Measurements from ENCODE around the gene ENTPD1.

The ENTPD1 gene

GRCh38 chr10:95833042-95833610, 77.2 kb downstream of the ENTPD1 start:
- no peak for DNase-seq

- DNase-seq: no peak
Observed at GRCh38 chr10:95834406-95834805, 78.4 kb downstream of the ENTPD1 start.

- DNase-seq: no peak
Observed at GRCh38 chr10:95835149-95835860, 79.3 kb downstream of the ENTPD1 start.

- no peak for DNase-seq
Observed at GRCh38 chr10:95835911-95836310, 79.9 kb downstream of the ENTPD1 start.

- no peak for DNase-seq
Observed at GRCh38 chr10:95836610-95837355, 80.8 kb downstream of the ENTPD1 start.

- no peak for DNase-seq
Observed at GRCh38 chr10:95837356-95837776, 81.4 kb downstream of the ENTPD1 start.

GRCh38 chr10:95837783-95838182, 81.8 kb downstream of the ENTPD1 start:
- DNase-seq: no peak

GRCh38 chr10:95840121-95840520, 84.2 kb downstream of the ENTPD1 start:
- no peak for DNase-seq

- no peak for DNase-seq
Observed at GRCh38 chr10:95840681-95841080, 84.7 kb downstream of the ENTPD1 start.

- no peak for DNase-seq
Observed at GRCh38 chr10:95841661-95842498, 85.9 kb downstream of the ENTPD1 start.

- DNase-seq: no peak
Observed at GRCh38 chr10:95845411-95845810, 89.4 kb downstream of the ENTPD1 start.

GRCh38 chr10:95847007-95847406, 91.0 kb downstream of the ENTPD1 start:
- DNase-seq: no peak

- DNase-seq: no peak
Observed at GRCh38 chr10:95848841-95849240, 92.9 kb downstream of the ENTPD1 start.

GRCh38 chr10:95850791-95851190, 94.8 kb downstream of the ENTPD1 start:
- DNase-seq: no peak

- DNase-seq: no peak
Observed at GRCh38 chr10:95860166-95860940, 104.4 kb downstream of the ENTPD1 start.

- DNase-seq: no peak
Observed at GRCh38 chr10:95861386-95861785, 105.4 kb downstream of the ENTPD1 start.

- DNase-seq: peak; percentile 30
Observed at GRCh38 chr10:95864906-95865813, 109.2 kb downstream of the ENTPD1 start.

- DNase-seq: no peak
Observed at GRCh38 chr10:95865814-95866466, 110.0 kb downstream of the ENTPD1 start.

GRCh38 chr10:95866467-95866842, 110.5 kb downstream of the ENTPD1 start:
- DNase-seq: no peak

- DNase-seq: no peak
Observed at GRCh38 chr10:95867866-95868265, 111.9 kb downstream of the ENTPD1 start.

All from stimulated activated CD4-positive, alpha-beta T cell treated with anti-CD3 and anti-CD28 coated beads, Interleukin-1b, Interleukin-23, amount 100 ng/mL, for 48 hours (primary cell).